T47D (cell line): ENCODE data around the gene CENPP.

Experiments used
- DNase-seq, 2 experiments: peaks; one replicate each; pipeline versions ENCODE4 v3.0.0 to v3.0.0-alpha.2; 2011 to 2012; ENCODE audit warnings: low read depth in 1 of 2, low spot score in 1 of 2
- JUND ChIP-seq: IDR thresholded peaks from 2 replicates; pipeline ENCODE4 v1.6.1; 2012; ENCODE audit warnings: low read depth
- in situ Hi-C: cut with HindIII; loops from 2 replicates; pipeline ENCODE4 v1.10.0; 2016; ENCODE audit warnings: low sequenced_read_pairs, low pct_unique_long_range_greater_than_20kb

The CENPP gene

GRCh38 chr9:92626484-92626883, 300.7 kb downstream of the CENPP start:
- no peak for DNase-seq
- in situ Hi-C loops = no loop called here
- TF ChIP-seq JUND = no peak

- TF ChIP-seq JUND = no peak
- DNase-seq = no peak
- in situ Hi-C loops = no loop called here
These were observed 301.9 kb downstream of the CENPP start for GRCh38 chr9:92627651-92628050.

- DNase-seq = no peak
- no peak for TF ChIP-seq JUND
- in situ Hi-C loops = no loop called here
These were observed 305.9 kb downstream of the CENPP start for GRCh38 chr9:92631452-92632343.

GRCh38 chr9:92632641-92633040, 306.9 kb downstream of the CENPP start:
- DNase-seq = no peak
- in situ Hi-C loops = no loop called here
- no peak for TF ChIP-seq JUND

- in situ Hi-C loops = no loop called here
- no peak for TF ChIP-seq JUND
- no peak for DNase-seq
These were observed 308.0 kb downstream of the CENPP start for GRCh38 chr9:92633614-92634278.

GRCh38 chr9:92634712-92635605, 309.2 kb downstream of the CENPP start:
- TF ChIP-seq JUND = no peak
- in situ Hi-C loops = no loop called here
- DNase-seq = peak; percentile 69 to 71

- TF ChIP-seq JUND = no peak
- in situ Hi-C loops = no loop called here
- DNase-seq = no peak
These were observed 310.0 kb downstream of the CENPP start for GRCh38 chr9:92635760-92636159.

- no peak for DNase-seq
- in situ Hi-C loops = no loop called here
- no peak for TF ChIP-seq JUND
These were observed 310.9 kb downstream of the CENPP start for GRCh38 chr9:92636627-92637026.

GRCh38 chr9:92637326-92637725, 311.6 kb downstream of the CENPP start:
- DNase-seq = no peak
- TF ChIP-seq JUND = no peak
- in situ Hi-C loops = no loop called here

GRCh38 chr9:92637886-92638620, 312.3 kb downstream of the CENPP start:
- DNase-seq = no peak
- TF ChIP-seq JUND = no peak
- in situ Hi-C loops = no loop called here

- in situ Hi-C loops = no loop called here
These were observed 312.9 kb downstream of the CENPP start for GRCh38 chr9:92638621-92639101.

GRCh38 chr9:92639124-92639523, 313.4 kb downstream of the CENPP start:
- no peak for DNase-seq
- in situ Hi-C loops = no loop called here
- no peak for TF ChIP-seq JUND

More at GRCh38 chr9:92638621-92639101, 312.9 kb downstream of the CENPP start:
- no peak for DNase-seq
- no peak for TF ChIP-seq JUND
